NCI-H2227 (cell line): ENCODE results near the gene SPIRE1.
A peak's percentile ranks its signal among the peaks of the same experiment; 100 is the strongest.
"Not testable (repeated sequence)": the region's sequence is repeated elsewhere in the genome, so short reads cannot be mapped to it uniquely, and the experiment has no call there.

Source experiments
- DNase-seq: peaks from one replicate; lab custom pipeline; 2025; ENCODE audit not compliant: unreplicated experiment; lab: John Stamatoyannopoulos, UW

The SPIRE1 gene

GRCh38 chr18:12647773-12648172 is 10.1 kb downstream of the SPIRE1 start:
- DNase-seq = no peak

- DNase-seq = no peak
Observed at GRCh38 chr18:12645751-12646203, 12.1 kb downstream of the SPIRE1 start.

DNA sequence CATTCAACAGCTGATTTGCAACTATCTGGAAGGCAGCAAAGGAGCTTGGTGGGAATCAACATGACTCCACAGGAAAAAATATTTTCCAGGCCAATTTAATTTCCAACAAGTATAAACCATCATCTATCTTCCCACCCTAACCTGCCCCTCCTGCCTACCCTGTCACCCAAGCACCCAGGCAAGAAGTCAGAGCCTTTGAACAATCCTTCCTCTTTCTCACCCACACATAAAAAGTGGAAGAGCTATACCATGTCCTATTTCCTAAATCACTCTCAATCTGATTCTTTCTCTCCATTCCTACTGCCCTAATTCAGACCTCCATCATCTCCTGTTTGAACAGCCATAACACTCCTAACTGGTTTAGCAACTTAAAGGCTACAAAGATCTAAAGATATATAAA is 12.7 kb downstream of the SPIRE1 start:
- DNase-seq = no peak

DNA sequence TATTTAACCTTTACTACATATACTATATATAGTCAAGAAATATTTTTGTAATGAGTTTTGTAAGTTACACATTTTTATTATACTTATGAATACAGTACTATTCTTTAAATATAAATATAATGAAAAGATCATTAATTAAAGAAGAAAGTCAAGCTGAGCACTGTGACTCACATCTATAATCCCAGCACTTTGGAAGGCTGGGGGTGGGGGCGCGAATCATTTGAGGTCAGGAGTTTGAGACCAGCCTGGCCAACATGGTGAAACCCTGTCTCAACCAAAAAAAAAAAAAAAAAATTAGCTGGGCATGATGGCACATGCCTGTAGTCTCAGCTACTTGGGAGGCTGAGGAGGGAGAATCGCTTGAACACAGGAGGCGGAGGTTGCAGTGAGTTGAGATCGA is 14.2 kb downstream of the SPIRE1 start:
- DNase-seq = not testable (repeated sequence)

DNA sequence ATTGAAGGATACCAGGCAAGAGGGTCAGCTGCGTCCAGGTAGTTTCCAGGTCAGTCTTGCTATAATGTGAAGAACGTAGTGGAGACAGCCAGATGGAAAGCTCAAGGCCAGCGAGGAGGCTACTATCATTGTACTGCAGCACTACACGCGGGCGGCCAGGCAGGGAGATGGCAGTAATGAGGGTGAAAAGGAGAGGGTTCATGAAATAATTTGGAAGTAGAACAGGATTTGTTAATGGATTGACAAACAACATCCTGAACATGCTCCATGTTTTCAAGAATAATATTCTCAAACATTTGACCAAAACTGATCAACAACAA is 17.1 kb downstream of the SPIRE1 start:
- DNase-seq = no peak

GRCh38 chr18:12639990-12640880 is 17.7 kb downstream of the SPIRE1 start:
- DNase-seq = no peak

GRCh38 chr18:12638644-12639124 is 19.2 kb downstream of the SPIRE1 start:
- no peak for DNase-seq

- DNase-seq = no peak
Observed at GRCh38 chr18:12637901-12638643, 19.8 kb downstream of the SPIRE1 start.

DNA sequence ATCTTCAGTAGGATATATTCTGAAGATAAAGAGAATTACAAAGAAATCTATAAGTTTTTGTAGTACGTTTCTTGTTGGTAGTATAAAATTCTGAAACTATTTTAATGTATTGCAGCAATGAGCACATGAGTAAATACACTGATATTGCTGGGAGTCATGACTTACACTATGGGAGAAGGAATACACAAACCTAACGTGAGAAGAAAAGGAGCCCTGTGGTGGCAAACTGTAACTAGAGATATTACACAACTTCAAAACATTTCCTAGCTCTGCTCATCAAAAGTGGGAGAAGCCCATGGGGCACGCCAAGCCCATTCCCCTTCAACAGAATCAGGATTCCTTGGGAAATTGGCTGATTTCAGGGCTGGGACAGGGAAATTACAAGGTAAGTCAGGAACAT is 20.5 kb downstream of the SPIRE1 start:
- no peak for DNase-seq

- DNase-seq = no peak
Observed at GRCh38 chr18:12631831-12632477, 26.0 kb downstream of the SPIRE1 start.

DNA sequence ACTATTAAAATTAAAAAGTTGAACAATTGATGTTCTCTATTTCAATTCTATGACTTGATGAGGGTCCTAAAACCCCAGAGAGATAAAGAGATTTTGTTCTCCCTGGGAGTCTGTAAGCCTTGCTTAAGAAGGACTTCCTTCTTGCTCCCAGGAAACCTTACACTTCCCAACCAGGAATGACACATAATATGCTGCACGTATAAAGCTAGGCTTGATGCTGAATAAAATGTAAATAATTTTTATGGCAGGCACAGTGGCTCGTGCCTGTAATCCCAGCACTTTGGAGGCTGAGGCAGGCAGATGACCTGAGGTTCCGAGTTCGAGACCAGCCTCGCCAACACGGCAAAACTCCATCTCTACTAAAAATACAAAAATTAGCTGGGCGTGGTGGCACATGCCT is 27.8 kb downstream of the SPIRE1 start:
- DNase-seq = no peak

- peak; percentile 46 for DNase-seq
Observed at GRCh38 chr18:12628706-12629702, 28.9 kb downstream of the SPIRE1 start.

- DNase-seq = not testable (repeated sequence)
Observed at GRCh38 chr18:12627199-12627598, 30.7 kb downstream of the SPIRE1 start.

DNA sequence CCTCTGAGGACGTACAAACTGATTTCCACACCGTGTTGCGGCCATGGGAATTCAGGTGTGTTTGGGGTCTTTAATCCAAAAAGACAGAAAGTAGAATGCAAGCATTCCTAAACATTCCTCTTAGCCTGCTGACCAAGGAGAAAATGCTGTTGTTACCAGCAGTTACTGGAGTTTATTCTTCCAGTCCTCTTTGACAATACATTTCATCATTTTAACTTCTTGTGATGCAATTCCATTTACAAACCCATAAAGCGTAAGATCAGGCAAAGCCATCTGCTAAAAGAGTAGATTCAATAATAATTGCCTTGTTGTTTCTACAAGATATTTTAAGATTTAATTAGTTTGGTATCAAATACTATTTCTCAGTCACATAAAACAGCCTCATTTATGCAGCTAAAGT is 32.7 kb downstream of the SPIRE1 start:
- no peak for DNase-seq

GRCh38 chr18:12621742-12622306 is 36.1 kb downstream of the SPIRE1 start:
- DNase-seq = no peak

- no peak for DNase-seq
Observed at GRCh38 chr18:12615748-12616147, 42.2 kb downstream of the SPIRE1 start.

- DNase-seq = no peak
Observed at GRCh38 chr18:12608301-12608700, 49.6 kb downstream of the SPIRE1 start.

DNA sequence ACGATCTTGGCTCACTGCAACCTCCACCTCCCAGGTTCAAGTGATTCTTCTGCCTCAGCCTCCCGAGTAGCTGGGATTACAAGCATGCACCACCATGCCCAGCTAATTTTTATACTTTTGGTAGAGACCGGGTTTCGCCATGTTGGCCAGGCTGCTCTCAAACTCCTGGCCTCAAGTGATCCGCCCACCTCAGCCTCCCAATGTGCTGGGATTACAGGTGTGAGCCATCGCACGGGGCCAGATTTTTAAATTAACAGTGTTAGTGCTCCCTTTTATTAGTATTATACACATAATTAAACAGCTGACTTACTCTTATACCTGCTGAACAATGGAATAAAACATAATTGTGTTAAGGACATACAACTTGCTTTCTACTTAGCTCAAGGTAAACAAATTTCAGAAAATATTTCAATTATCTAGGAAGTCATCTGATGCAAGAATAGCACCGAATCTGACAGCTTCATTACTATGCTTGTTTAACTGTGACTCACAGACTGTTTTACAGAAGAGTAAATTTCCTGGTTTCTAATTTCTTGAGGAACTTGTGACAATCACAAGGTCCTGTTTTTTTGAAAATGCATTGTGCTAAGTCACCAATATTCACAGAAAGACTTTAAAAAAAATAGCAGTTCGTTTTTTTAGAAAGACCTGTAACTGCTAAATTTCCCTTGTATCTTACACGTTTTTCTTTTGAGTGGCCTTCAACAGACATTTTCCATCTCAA is 51.2 kb downstream of the SPIRE1 start:
- DNase-seq = no peak

DNA sequence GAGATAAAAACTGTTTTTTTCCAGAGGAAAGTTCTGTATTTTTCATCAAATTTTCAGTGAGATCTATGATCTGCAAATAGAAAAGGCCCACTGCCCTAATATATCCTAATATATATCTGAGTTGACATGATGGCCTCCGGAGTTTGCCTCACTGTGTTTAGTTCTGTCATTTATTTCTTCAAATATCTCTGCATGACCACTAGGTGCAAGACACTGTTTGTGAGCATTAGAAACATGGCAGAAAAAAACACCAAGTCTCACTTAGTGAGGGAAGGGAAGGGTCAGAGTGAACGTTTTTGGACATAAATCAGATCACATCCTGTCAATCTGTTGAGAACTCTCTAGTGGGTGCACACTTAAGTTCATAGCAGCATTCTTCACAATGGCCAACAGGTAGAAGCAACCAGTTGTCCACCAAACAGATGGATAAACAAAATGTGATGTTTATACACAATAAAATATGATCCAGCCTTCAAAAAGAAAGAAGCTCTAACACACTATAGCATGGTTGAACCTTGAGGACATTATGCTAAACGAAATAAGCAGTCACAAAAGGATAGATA is 53.4 kb downstream of the SPIRE1 start:
- DNase-seq = no peak
